HG02623 (cell line): ENCODE measurements around the gene MAMSTR.
"Not testable (repeated sequence)": the region's sequence is repeated elsewhere in the genome, so short reads cannot be mapped to it uniquely, and the experiment has no call there.

ENCODE experiments used
- ATAC-seq: cut with Tn5 transposase; IDR thresholded peaks from one replicate; pipeline ENCODE4 v1.9.1; 2021; ENCODE audit warnings: moderate library complexity; ENCODE audit not compliant: unreplicated experiment

MAMSTR gene

GRCh38 chr19:48720613-48721296, 1.2 kb upstream of the MAMSTR start:
- ATAC-seq = peak; percentile 71

- ATAC-seq = no peak
Observed at GRCh38 chr19:48720251-48720612, 707 bp upstream of the MAMSTR start.

- ATAC-seq = no peak
Observed at GRCh38 chr19:48718711-48719231, 754 bp downstream of the MAMSTR start.

- ATAC-seq = not testable (repeated sequence)
Observed at GRCh38 chr19:48718106-48718505, 1.4 kb downstream of the MAMSTR start.

- ATAC-seq = no peak
Observed at GRCh38 chr19:48716562-48717291, 2.8 kb downstream of the MAMSTR start.

GRCh38 chr19:48715681-48716171, 3.8 kb downstream of the MAMSTR start:
- ATAC-seq = no peak

- no peak for ATAC-seq
Observed at GRCh38 chr19:48714759-48715675, 4.5 kb downstream of the MAMSTR start.

GRCh38 chr19:48713864-48714755, 5.4 kb downstream of the MAMSTR start:
- ATAC-seq = peak; percentile 77

- no peak for ATAC-seq
Observed at GRCh38 chr19:48713041-48713863, 6.3 kb downstream of the MAMSTR start.

- ATAC-seq = no peak
Observed at GRCh38 chr19:48711106-48711662, 8.3 kb downstream of the MAMSTR start.

- no peak for ATAC-seq
Observed at GRCh38 chr19:48708471-48708870, 11.1 kb downstream of the MAMSTR start.

- ATAC-seq = no peak
Observed at GRCh38 chr19:48705431-48705830, 14.1 kb downstream of the MAMSTR start.

GRCh38 chr19:48703316-48703715, 16.2 kb downstream of the MAMSTR start:
- no peak for ATAC-seq

- no peak for ATAC-seq
Observed at GRCh38 chr19:48702701-48703100, 16.8 kb downstream of the MAMSTR start.

- ATAC-seq = no peak
Observed at GRCh38 chr19:48698046-48698445, 21.5 kb downstream of the MAMSTR start.

GRCh38 chr19:48696353-48697010, 23.0 kb downstream of the MAMSTR start:
- ATAC-seq = no peak

- no peak for ATAC-seq
Observed at GRCh38 chr19:48695743-48696352, 23.7 kb downstream of the MAMSTR start, which contains the start of gene FUT2. TSS of gene FUT2 (plus strand) at chr19:48695971. CDS start at chr19:48702957, 6,986 bp downstream.

GRCh38 chr19:48693629-48694028, 25.9 kb downstream of the MAMSTR start:
- not testable (repeated sequence) for ATAC-seq
